Hepatocyte (in vitro differentiated cells): ENCODE measurements around the gene PPP1R1B.

Source experiments
- CTCF ChIP-seq: fragments of 200-600 bp; sonication (generic); IDR thresholded peaks from 2 replicates; pipeline ENCODE4 v1.5.1; 2016; ENCODE audit warnings: antibody characterized with exemption, mild to moderate bottlenecking; ENCODE audit not compliant: poor library complexity
- EZH2 ChIP-seq: fragments of 200-600 bp; sonication (generic); IDR thresholded peaks from 2 replicates; pipeline ENCODE4 v1.6.1; 2016; ENCODE audit warnings: antibody characterized with exemption, mild to moderate bottlenecking, borderline replicate concordance
- EZH2phosphoT487 ChIP-seq: fragments of 200-600 bp; sonication (generic); IDR thresholded peaks from one replicate; pipeline ENCODE4 v1.6.1; 2018; ENCODE audit warnings: antibody characterized with exemption, mild to moderate bottlenecking, low read depth, moderate library complexity; ENCODE audit not compliant: unreplicated experiment, severe bottlenecking

DNA sequence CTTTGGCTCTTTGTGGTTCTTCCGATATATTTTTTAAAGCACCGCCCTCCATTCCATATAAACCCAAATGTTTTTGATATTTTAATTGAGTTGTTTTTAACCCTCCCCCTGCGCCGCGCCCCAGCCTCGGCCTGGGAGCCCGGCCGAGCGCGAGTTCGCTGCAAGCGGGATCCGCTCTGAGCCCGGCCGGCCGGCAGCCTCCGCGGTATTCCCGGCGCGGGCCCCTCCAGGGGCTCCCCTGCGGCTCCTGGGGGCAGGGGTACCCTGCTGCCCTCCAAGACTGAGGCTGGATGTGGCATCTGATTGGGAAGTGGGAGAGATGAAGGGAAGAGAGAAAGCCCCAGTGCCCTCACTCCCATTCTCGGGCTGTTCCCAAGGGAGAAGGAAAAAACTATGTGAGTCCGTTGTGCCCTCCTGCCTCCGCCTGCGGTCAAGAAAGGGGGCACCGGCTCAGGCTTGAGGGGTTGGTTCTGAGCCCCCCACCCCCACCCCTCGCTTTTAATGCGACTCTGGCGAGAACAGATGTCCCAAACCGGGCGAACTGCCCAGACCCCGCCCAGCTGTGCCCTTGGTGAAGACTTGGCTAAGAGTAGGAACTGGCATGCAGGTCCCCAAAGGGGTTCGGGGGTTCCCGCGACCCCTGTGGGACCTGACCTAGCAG lies 27.6 kb upstream of the PPP1R1B start:
- peak; percentile 38 for TF ChIP-seq EZH2phosphoT487
- no peak for TF ChIP-seq CTCF
- peak; percentile 99 for TF ChIP-seq EZH2
